GM06990 (cell line): ENCODE measurements around the gene RPGRIP1L.
"Not testable (repeated sequence)": the region's sequence is repeated elsewhere in the genome, so short reads cannot be mapped to it uniquely, and the experiment has no call there.

Source experiments
- DNase-seq: peaks from one replicate; pipeline ENCODE4 v3.0.0-alpha.2; 2011; ENCODE audit not compliant: insufficient read length; ENCODE audit errors: extremely low read depth
- H3K27me3 ChIP-seq: replicated peaks from 2 replicates; pipeline ENCODE4 v1.6.0; 2011; ENCODE audit warnings: low read length; ENCODE audit not compliant: control insufficient read depth, insufficient read depth
- H3K36me3 ChIP-seq: 2 replicates; pipeline ENCODE4 v1.5.1; 2011; ENCODE audit warnings: low read length; ENCODE audit not compliant: control insufficient read depth, insufficient read depth
- H3K4me3 ChIP-seq: replicated peaks from 2 replicates; pipeline ENCODE4 v1.5.1; 2011; ENCODE audit warnings: low read depth, mild to moderate bottlenecking, control low read depth, low read length
- TF ChIP-seq, protein P1 (sequence below): IDR thresholded peaks from 2 replicates; pipeline ENCODE4 v1.5.1; 2011; ENCODE audit warnings: low read length, control low read depth, mild to moderate bottlenecking, inconsistent platforms; ENCODE audit not compliant: insufficient read depth, poor library complexity, severe bottlenecking

The RPGRIP1L gene

DNA sequence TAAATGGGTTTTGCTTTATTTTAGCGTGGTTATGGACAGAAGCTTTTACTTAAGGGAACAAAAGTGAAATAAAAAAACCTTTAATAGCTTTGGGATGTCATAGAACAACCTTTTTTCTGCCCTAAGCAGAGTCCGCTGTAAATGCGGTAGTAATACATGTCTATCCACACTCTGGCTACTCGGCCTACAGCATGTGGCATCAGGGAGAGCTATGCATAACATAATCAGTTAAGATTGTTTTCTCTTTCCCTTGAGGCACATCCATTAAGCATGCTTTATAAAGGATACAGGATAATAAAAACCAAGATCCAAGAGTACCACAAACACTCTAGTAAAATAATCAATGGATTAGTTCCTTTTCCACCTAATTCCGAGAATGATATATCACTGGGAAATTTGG is 10.3 kb downstream of the RPGRIP1L start:
- Histone ChIP-seq H3K4me3 (no peak overlapping the region), H3K27me3 (no peaks in the 10 kb centered on the region), H3K36me3 (no peaks in the 10 kb centered on the region)
- no peak for DNase-seq
- TF ChIP-seq, protein P1, sequence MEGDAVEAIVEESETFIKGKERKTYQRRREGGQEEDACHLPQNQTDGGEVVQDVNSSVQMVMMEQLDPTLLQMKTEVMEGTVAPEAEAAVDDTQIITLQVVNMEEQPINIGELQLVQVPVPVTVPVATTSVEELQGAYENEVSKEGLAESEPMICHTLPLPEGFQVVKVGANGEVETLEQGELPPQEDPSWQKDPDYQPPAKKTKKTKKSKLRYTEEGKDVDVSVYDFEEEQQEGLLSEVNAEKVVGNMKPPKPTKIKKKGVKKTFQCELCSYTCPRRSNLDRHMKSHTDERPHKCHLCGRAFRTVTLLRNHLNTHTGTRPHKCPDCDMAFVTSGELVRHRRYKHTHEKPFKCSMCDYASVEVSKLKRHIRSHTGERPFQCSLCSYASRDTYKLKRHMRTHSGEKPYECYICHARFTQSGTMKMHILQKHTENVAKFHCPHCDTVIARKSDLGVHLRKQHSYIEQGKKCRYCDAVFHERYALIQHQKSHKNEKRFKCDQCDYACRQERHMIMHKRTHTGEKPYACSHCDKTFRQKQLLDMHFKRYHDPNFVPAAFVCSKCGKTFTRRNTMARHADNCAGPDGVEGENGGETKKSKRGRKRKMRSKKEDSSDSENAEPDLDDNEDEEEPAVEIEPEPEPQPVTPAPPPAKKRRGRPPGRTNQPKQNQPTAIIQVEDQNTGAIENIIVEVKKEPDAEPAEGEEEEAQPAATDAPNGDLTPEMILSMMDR: no peak

DNA sequence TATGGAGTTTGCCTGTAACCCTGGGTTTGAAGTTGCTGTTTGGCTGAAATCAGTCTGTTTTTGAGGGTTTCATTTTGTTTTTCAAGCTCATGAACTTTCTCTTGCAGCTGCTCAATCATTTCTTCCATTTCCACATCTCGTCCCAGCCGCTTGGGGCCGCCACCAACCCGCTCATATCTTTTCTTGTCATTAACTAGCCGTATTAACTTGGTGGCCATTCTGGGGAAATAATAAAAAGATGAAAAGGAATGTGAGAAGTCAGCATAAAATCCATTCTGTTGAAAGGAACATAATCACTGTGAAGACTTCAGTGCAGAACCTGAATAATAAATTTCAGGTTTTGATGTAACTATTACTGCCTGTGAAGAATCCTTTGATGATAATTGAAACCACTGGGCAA is 11.5 kb downstream of the RPGRIP1L start:
- Histone ChIP-seq H3K36me3 (no peaks in the 10 kb centered on the region), H3K4me3 (no peak overlapping the region), H3K27me3 (no peaks in the 10 kb centered on the region)
- TF ChIP-seq, protein P1: no peak
- DNase-seq: no peak

- Histone ChIP-seq H3K27me3 (no peaks in the 10 kb centered on the region), H3K4me3 (no peak overlapping the region), H3K36me3 (no peaks in the 10 kb centered on the region)
- no peak for DNase-seq
- TF ChIP-seq, protein P1: no peak
Observed at GRCh38 chr16:53690771-53691170, 12.9 kb downstream of the RPGRIP1L start.

DNA sequence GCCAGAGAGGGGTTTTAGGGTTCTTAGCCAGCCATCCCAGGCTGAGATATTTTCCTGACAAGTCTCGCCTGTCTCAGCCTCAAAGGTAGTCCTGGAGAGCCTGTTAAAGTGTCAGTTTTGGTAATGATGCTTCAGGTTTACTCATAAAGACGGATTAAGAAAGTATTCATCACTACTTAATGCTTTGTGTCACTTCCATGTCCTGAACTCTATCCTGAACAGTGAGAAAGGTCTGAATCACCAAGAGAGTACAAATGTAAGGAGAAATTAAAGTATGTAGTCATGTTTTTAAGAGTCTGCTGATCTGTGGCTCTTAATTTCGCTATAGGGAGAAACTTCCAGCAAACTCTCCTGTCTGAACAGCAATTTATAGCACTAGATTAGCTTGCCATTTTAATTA is 14.0 kb downstream of the RPGRIP1L start:
- H3K36me3 ChIP-seq: no peaks in the 10 kb centered on the region
- TF ChIP-seq, protein P1: no peak

GRCh38 chr16:53686710-53687109 is 16.9 kb downstream of the RPGRIP1L start:
- TF ChIP-seq, protein P1: no peak
- no peak for DNase-seq

More for the DNA sequence above, 14.0 kb downstream of the RPGRIP1L start:
- Histone ChIP-seq H3K4me3 (no peak overlapping the region), H3K27me3 (no peaks in the 10 kb centered on the region)
- DNase-seq: no peak

DNA sequence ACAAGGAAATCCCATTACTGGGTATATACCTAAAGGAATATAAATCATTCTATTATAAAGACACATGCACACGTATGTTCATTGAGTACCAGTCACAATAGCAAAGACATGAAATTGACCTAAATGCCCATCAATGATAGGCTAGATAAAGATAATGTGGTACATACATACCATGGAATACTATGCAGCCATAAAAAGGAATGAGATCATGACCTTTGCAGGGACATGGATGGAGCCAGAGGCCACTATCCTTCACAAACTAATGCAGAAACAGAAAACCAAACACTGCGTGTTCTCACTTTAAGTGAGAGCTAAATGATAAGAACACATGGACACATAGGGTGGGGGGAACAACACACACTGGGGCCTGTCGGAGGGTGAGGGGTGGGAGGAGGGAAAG is 18.3 kb downstream of the RPGRIP1L start:
- H3K27me3 ChIP-seq, DNase-seq, H3K36me3 ChIP-seq, H3K4me3 ChIP-seq: not testable (repeated sequence)

More at GRCh38 chr16:53686710-53687109, 16.9 kb downstream of the RPGRIP1L start:
- Histone ChIP-seq H3K36me3 (no peaks in the 10 kb centered on the region), H3K4me3 (no peak overlapping the region), H3K27me3 (no peaks in the 10 kb centered on the region)
